ENCODE measurements around the gene CEP85L.

CEP85L gene

GRCh38 chr6:118571121-118571520 is 80.3 kb downstream of the CEP85L start:
- Histone ChIP-seq H3K4me3 (ENCODE audit: low read depth, low read length) (no peak overlapping the region), H3K27me3 (ENCODE audit: insufficient read depth, low read length) (no peaks in the 10 kb centered on the region), H2AK5ac (ENCODE audit: low read length) (no peak overlapping the region), H3K4ac (ENCODE audit: low read depth, low read length) (no peak overlapping the region), H3K79me2 (ENCODE audit: control insufficient read depth, insufficient read depth, low read length, poor library complexity) (no peaks in the 10 kb centered on the region), H4K12ac (ENCODE audit: low read depth, low read length) (no peak overlapping the region), H3K9me3 (ENCODE audit: insufficient read depth, low read depth, low read length) (peaks cover 8% of the 10 kb centered on the region), H3K23ac (ENCODE audit: low read length) (no peak overlapping the region), H4K8ac (ENCODE audit: low read depth, low read length) (no peak overlapping the region), H3K14ac (ENCODE audit: low read length) (no peak overlapping the region), H4K91ac (ENCODE audit: low read depth, low read length) (no peak overlapping the region), H2BK5ac (ENCODE audit: low read depth, low read length, poor library complexity) (no peak overlapping the region), H3K27ac (ENCODE audit: low read depth, low read length) (no peak overlapping the region), H3K9ac (ENCODE audit: low read length) (no peak overlapping the region), H3K18ac (ENCODE audit: low read length) (no peak overlapping the region), H3K36me3 (ENCODE audit: control insufficient read depth in 1 of 2, insufficient read depth in 2 of 2, low read length in 2 of 2) (peaks cover 5 to 6% of the 10 kb centered on the region in 2 experiments), H3K79me1 (ENCODE audit: low read length) (no peaks in the 10 kb centered on the region), H2BK120ac (ENCODE audit: insufficient read depth, low read length, poor library complexity) (no peak overlapping the region), H2AFZ (ENCODE audit: insufficient read depth, low read length, poor library complexity) (no peak overlapping the region), H3K4me2 (ENCODE audit: low read length) (no peak overlapping the region), H2BK12ac (ENCODE audit: low read length) (no peak overlapping the region), H3K4me1 (ENCODE audit: control insufficient read depth in 1 of 2, insufficient read depth in 2 of 2, low read length in 2 of 2) (no peaks in the 10 kb centered on the region)
- no CpG with 5 or more reads among the region's 2 CpGs for whole genome bisulfite sequencing (ENCODE audit: extremely low coverage, insufficient coverage, insufficient read length)
- DNase-seq, result no peak

- Histone ChIP-seq H3K4me3 (ENCODE audit: low read depth, low read length) (no peak overlapping the region), H2BK12ac (ENCODE audit: low read length) (no peak overlapping the region), H4K91ac (ENCODE audit: low read depth, low read length) (no peak overlapping the region), H3K4me2 (ENCODE audit: low read length) (no peak overlapping the region), H3K23ac (ENCODE audit: low read length) (no peak overlapping the region), H4K8ac (ENCODE audit: low read depth, low read length) (no peak overlapping the region), H3K18ac (ENCODE audit: low read length) (no peak overlapping the region), H3K27ac (ENCODE audit: low read depth, low read length) (no peak overlapping the region), H3K4ac (ENCODE audit: low read depth, low read length) (no peak overlapping the region), H2AFZ (ENCODE audit: insufficient read depth, low read length, poor library complexity) (no peak overlapping the region), H4K12ac (ENCODE audit: low read depth, low read length) (no peak overlapping the region), H3K14ac (ENCODE audit: low read length) (no peak overlapping the region), H3K79me1 (ENCODE audit: low read length) (no peaks in the 10 kb centered on the region), H2BK5ac (ENCODE audit: low read depth, low read length, poor library complexity) (no peak overlapping the region), H3K36me3 (ENCODE audit: control insufficient read depth in 1 of 2, insufficient read depth in 2 of 2, low read length in 2 of 2) (peaks cover 2 to 4% of the 10 kb centered on the region in 2 experiments), H2AK5ac (ENCODE audit: low read length) (no peak overlapping the region), H3K9me3 (ENCODE audit: insufficient read depth, low read depth, low read length) (peaks cover 4% of the 10 kb centered on the region), H3K79me2 (ENCODE audit: control insufficient read depth, insufficient read depth, low read length, poor library complexity) (no peaks in the 10 kb centered on the region), H3K27me3 (ENCODE audit: insufficient read depth, low read length) (no peaks in the 10 kb centered on the region), H2BK120ac (ENCODE audit: insufficient read depth, low read length, poor library complexity) (no peak overlapping the region), H3K9ac (ENCODE audit: low read length) (no peak overlapping the region), H3K4me1 (ENCODE audit: control insufficient read depth in 1 of 2, insufficient read depth in 2 of 2, low read length in 2 of 2) (no peaks in the 10 kb centered on the region)
- no CpG with 5 or more reads among the region's 1 CpG for WGBS (ENCODE audit: extremely low coverage, insufficient coverage, insufficient read length)
- DNase-seq, result no peak
Measured at GRCh38 chr6:118569498-118569897, 81.9 kb downstream of the CEP85L start.

GRCh38 chr6:118567974-118568373 is 83.4 kb downstream of the CEP85L start:
- H4K91ac ChIP-seq (ENCODE audit: low read depth, low read length), result no peak overlapping the region
- H3K4me2 ChIP-seq (ENCODE audit: low read length), result no peak overlapping the region
- no peak overlapping the region for H2BK120ac ChIP-seq (ENCODE audit: insufficient read depth, low read length, poor library complexity)
- no peak overlapping the region for H3K18ac ChIP-seq (ENCODE audit: low read length)
- H3K23ac ChIP-seq (ENCODE audit: low read length), result no peak overlapping the region
- no peak overlapping the region for H2AFZ ChIP-seq (ENCODE audit: insufficient read depth, low read length, poor library complexity)
- no peak overlapping the region for H4K12ac ChIP-seq (ENCODE audit: low read depth, low read length)
- no peak overlapping the region for H2AK5ac ChIP-seq (ENCODE audit: low read length)
- H2BK12ac ChIP-seq (ENCODE audit: low read length), result no peak overlapping the region
- H3K9ac ChIP-seq (ENCODE audit: low read length), result no peak overlapping the region
- H3K36me3 ChIP-seq (ENCODE audit: control insufficient read depth in 1 of 2, insufficient read depth in 2 of 2, low read length in 2 of 2), result peaks cover 0 to 2% of the 10 kb centered on the region in 2 experiments
- H3K9me3 ChIP-seq (ENCODE audit: insufficient read depth, low read depth, low read length), result no peaks in the 10 kb centered on the region
- H3K4me1 ChIP-seq (ENCODE audit: control insufficient read depth in 1 of 2, insufficient read depth in 2 of 2, low read length in 2 of 2), result no peaks in the 10 kb centered on the region
- no peak overlapping the region for H3K27ac ChIP-seq (ENCODE audit: low read depth, low read length)
- no peak overlapping the region for H3K14ac ChIP-seq (ENCODE audit: low read length)
- H3K4me3 ChIP-seq (ENCODE audit: low read depth, low read length), result no peak overlapping the region
- no peaks in the 10 kb centered on the region for H3K79me2 ChIP-seq (ENCODE audit: control insufficient read depth, insufficient read depth, low read length, poor library complexity)
- no peak overlapping the region for H2BK5ac ChIP-seq (ENCODE audit: low read depth, low read length, poor library complexity)
- H4K8ac ChIP-seq (ENCODE audit: low read depth, low read length), result no peak overlapping the region
- H3K27me3 ChIP-seq (ENCODE audit: insufficient read depth, low read length), result no peaks in the 10 kb centered on the region
- no peaks in the 10 kb centered on the region for H3K79me1 ChIP-seq (ENCODE audit: low read length)
- no CpG with 5 or more reads among the region's 3 CpGs for WGBS (ENCODE audit: extremely low coverage, insufficient coverage, insufficient read length)
- no peak for DNase-seq
- no peak overlapping the region for H3K4ac ChIP-seq (ENCODE audit: low read depth, low read length)

GRCh38 chr6:118565311-118565960 is 86.0 kb downstream of the CEP85L start:
- no peak overlapping the region for H3K4me3 ChIP-seq (ENCODE audit: low read depth, low read length)
- DNase-seq, result peak; percentile 34 to 70
- H2AK5ac ChIP-seq (ENCODE audit: low read length), result no peak overlapping the region
- no peak overlapping the region for H3K14ac ChIP-seq (ENCODE audit: low read length)
- no peaks in the 10 kb centered on the region for H3K79me2 ChIP-seq (ENCODE audit: control insufficient read depth, insufficient read depth, low read length, poor library complexity)
- no peaks in the 10 kb centered on the region for H3K27me3 ChIP-seq (ENCODE audit: insufficient read depth, low read length)
- no peak overlapping the region for H2BK120ac ChIP-seq (ENCODE audit: insufficient read depth, low read length, poor library complexity)
- H3K9me3 ChIP-seq (ENCODE audit: insufficient read depth, low read depth, low read length), result no peaks in the 10 kb centered on the region
- no peak overlapping the region for H2AFZ ChIP-seq (ENCODE audit: insufficient read depth, low read length, poor library complexity)
- no peak overlapping the region for H4K12ac ChIP-seq (ENCODE audit: low read depth, low read length)
- no peak overlapping the region for H3K23ac ChIP-seq (ENCODE audit: low read length)
- no peak overlapping the region for H3K9ac ChIP-seq (ENCODE audit: low read length)
- H3K4me2 ChIP-seq (ENCODE audit: low read length), result no peak overlapping the region
- no peak overlapping the region for H4K8ac ChIP-seq (ENCODE audit: low read depth, low read length)
- no peaks in the 10 kb centered on the region for H3K4me1 ChIP-seq (ENCODE audit: control insufficient read depth in 1 of 2, insufficient read depth in 2 of 2, low read length in 2 of 2)
- H3K18ac ChIP-seq (ENCODE audit: low read length), result no peak overlapping the region
- WGBS (ENCODE audit: extremely low coverage, insufficient coverage, insufficient read length), result no CpG with 5 or more reads among the region's 5 CpGs
- H3K4ac ChIP-seq (ENCODE audit: low read depth, low read length), result no peak overlapping the region
- no peak overlapping the region for H4K91ac ChIP-seq (ENCODE audit: low read depth, low read length)
- H3K27ac ChIP-seq (ENCODE audit: low read depth, low read length), result no peak overlapping the region
- no peak overlapping the region for H2BK12ac ChIP-seq (ENCODE audit: low read length)
- peaks cover 0 to 2% of the 10 kb centered on the region in 2 experiments for H3K36me3 ChIP-seq (ENCODE audit: control insufficient read depth in 1 of 2, insufficient read depth in 2 of 2, low read length in 2 of 2)
- no peak overlapping the region for H2BK5ac ChIP-seq (ENCODE audit: low read depth, low read length, poor library complexity)
- no peaks in the 10 kb centered on the region for H3K79me1 ChIP-seq (ENCODE audit: low read length)
